Sciatic nerve (tissue), 2 donors: ENCODE data around the gene MAP2. TPM values are rescaled to one million over a fixed set of nuclear protein-coding genes. Genes with fewer than 3 reads are reported as not detected.

Experiments
- ATAC-seq: fragments of 200-7000 bp; cut with Tn5 transposase; one replicate; pipeline ENCODE4 v1.9.1; 2020; ENCODE audit warnings: mild to moderate bottlenecking, moderate library complexity
- DNase-seq: peaks from one replicate; pipeline ENCODE4 v3.0.0-alpha.2; 2020; ENCODE audit warnings: low spot score
- intact Hi-C: fragments of 100-400 bp; cut with DNase I; formaldehyde crosslinking; loops from one replicate; pipeline ENCODE4 v1.14.2; 2022
- total RNA-seq: library from RNA; stranded (reverse); fragmentation: NEBNext Ultra II Directional; extraction: Animal tissue kit (Norgen Biotek cat#: 25700); gene quantifications from one replicate; pipeline ENCODE4 v1.2.1, GENCODE V29; 2021
- donor health status: DM: no; HTN: no; CAD: no.
- donor health status: DM: no; HTN: no; CAD: no.

The MAP2 gene
- total RNA-seq, 1 donor from 2014 or later: 41.9 TPM

DNA sequence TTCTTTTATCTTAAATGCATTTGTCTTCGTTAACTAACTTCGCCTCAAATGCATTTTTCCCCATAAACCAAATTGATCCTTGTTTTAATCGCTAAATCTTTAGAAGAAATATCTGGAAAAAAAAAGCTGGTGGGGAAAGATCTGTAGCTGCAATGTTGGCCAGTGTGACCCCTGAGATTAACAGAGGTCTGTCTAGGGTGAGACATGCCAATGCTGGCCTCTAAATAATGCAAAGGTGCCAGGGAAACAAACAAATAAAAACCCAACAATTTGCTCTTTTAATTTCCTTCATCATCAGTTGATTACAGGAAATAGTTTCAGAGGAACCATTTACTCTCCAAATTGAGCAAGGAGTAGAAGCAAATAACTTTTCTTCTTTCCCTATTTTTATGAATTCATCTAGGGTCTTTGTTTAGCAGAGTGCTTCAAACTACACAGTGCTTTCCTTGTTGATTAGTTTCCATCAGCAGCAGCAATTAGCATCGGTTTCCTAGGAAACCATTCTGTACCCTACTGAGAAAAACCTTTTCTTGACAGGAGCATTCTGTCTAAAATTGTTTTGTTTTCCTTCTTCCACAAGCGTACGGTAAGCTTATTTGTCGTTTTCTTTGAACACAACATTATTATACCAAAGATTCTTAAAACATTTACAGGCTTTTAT lies 247.3 kb downstream of the MAP2 start:
- intact Hi-C loops: no loop called here
- ATAC-seq: no peak
- no peak for DNase-seq

GRCh38 chr2:209673811-209674210 lies 250.0 kb downstream of the MAP2 start:
- DNase-seq (no peak), ATAC-seq (no peak)
- intact Hi-C loops: no loop called here

DNA sequence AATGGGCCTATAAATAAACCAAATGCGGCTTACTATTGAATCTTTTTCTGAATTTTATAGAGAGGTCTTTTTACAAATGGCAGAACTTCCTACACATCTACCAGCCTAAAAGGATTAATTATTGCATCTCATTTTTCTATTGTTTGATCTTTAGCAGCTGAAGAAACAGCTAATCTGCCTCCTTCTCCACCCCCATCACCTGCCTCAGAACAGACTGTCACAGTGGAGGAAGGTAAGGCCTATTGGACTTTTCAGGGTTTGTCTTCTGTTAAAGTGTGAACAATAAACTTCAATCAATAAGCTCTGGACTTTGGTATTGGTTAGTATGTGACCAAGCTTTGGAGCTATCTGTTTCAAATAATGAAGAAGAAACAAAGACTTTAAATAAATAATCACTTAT lies 256.7 kb downstream of the MAP2 start:
- no peak for ATAC-seq
- intact Hi-C loops: no loop called here

DNA sequence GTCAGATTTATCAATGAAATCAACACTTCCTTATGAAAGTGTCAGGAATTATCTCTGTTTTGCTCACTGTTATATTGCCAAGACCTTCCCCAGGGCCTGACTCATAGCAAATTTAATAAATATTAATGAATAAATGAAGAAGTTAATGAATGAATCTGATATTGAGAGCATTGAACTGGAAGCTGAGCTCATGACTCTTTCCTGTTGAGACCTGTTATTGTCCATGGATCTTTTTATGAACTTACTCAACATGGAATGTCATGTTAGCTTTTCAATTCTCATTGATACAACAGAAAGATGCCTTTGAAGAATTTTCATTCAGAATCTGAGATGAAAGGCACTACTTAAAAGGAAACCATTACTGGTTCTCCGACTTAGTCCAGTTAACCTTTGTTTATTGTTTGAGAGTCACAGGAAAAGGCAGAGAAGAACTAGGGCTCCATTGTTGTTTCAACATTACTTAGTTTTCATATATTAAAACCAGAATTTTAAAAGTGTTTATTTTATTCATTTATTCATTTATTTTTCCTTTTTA lies 257.4 kb downstream of the MAP2 start:
- intact Hi-C loops: no loop called here
- DNase-seq (no peak), ATAC-seq (no peak)

More for the DNA sequence above, 256.7 kb downstream of the MAP2 start:
- DNase-seq: no peak

DNA sequence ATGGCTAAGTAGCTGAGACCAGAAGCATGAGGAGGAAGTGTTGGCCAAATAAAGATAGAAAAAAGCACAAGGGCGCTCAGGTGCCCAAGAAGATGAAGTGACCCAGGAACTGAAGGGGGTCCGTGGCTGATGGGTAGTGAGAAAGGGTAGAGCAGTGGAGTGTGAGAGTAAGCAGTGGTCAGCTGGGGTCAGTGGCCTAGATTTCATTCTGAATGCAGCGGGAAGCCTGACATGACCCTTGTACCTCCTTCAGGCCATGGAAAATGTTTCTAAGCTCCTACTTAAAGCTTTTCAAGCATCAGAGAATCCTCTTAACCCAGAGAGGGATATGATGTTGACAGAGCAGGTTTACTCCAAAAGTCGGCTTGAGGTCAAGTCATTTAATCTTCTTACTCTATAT lies 258.8 kb downstream of the MAP2 start:
- intact Hi-C loops: no loop called here
- DNase-seq: no peak
- no peak for ATAC-seq

- intact Hi-C loops: no loop called here
- DNase-seq (no peak), ATAC-seq (no peak)
Measured at GRCh38 chr2:209685340-209685739, 261.5 kb downstream of the MAP2 start.

GRCh38 chr2:209685963-209686362 lies 262.1 kb downstream of the MAP2 start:
- DNase-seq: no peak
- ATAC-seq: no peak
- intact Hi-C loops: no loop called here

GRCh38 chr2:209686448-209686847 lies 262.6 kb downstream of the MAP2 start:
- no peak for DNase-seq
- ATAC-seq: no peak

GRCh38 chr2:209687323-209687969 lies 263.6 kb downstream of the MAP2 start:
- DNase-seq: no peak
- intact Hi-C loops: no loop called here
- no peak for ATAC-seq

More at GRCh38 chr2:209686448-209686847, 262.6 kb downstream of the MAP2 start:
- intact Hi-C loops: no loop called here

DNA sequence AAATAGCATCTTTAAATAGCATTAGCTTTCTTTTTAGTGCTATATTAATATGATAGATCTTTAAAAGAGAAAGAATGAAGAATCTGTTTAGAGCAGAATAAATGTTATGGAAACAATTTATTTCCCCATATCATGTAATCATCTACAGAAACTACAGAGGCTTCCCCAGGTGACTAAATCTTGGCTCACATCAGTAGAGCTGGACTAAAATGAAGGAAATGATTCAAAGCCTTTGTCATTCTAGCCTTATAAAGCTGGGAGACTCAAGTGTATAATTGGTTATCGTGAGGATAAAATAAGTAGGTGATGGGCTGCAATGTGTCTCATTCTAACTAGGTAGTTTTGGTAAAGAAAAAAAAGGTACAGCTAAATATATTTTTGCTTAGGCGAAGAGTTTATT lies 264.5 kb downstream of the MAP2 start:
- DNase-seq (no peak), ATAC-seq (no peak)
- intact Hi-C loops: no loop called here

DNA sequence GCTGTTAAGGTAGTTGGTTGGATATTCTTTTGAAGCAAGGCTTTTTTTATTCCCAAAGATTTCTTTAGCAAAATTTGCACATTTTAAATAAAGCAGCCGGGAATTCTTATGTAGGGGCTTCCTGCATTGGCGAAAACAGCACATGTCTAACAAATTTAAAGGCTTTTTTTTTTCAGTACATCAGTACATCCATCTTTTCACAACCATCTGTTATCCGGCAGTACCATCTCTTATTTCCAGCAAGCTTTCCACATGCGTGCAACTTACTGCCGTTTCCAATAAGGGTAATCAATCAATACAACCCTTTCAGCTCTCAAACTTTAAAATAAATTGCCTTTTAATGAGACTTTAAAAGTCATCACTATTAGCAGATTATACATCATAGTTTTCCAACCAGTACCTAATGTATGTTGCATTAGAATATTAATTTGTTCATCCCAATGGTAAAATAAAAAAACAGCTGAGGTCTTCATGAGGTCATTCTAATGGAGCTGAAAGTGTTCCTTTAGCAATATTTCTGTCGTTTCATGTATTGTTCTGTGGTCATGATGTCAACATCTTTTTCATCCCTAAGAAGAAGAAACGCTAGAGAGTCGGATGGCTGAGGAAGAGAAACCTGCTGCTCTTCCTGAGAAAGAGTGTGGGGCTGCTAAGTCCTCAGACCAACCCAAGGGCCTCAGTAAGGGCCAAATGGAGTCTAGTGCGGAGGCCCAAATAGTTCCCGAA lies 266.3 kb downstream of the MAP2 start:
- intact Hi-C loops: no loop called here
- DNase-seq: no peak
- ATAC-seq: no peak

- ATAC-seq (no peak), DNase-seq (no peak)
- intact Hi-C loops: no loop called here
Measured at GRCh38 chr2:209694748-209695147, 270.9 kb downstream of the MAP2 start.

DNA sequence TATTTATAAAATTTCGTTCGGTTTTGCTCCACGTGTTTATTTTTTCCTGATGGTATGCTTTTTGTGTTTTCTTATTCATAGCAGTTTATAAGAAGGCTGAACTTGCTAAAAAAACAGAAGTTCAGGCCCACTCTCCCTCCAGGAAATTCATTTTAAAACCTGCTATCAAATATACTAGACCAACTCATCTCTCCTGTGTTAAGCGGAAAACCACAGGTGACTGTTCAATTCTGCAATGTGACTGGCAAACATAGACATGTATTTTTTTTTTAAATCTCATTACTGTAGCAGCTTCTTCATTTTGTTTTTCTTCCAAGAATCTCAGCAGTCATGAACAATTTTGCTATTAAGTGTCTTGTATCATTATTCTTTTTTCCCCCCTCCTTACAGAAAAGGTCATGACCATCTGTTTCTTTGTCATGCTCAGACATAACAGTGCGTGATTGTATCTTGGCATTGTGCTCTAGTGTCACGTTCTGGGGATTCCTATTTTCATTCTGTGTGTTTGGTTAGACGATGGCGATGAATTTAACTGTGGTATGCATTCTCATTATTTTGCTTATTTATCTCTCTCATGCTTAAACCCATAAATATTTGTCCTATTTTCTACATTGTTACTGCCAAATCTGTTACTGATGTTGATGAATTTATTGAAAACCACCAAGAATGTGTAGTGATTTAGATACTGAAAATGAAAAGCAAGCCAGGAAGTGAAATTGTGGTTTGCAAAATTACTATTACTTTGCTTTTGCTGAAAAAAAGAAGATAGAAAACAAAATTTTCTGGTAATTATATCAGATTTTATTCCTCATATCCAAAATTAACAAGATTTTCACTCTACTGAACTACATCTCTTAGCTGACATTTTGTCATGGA lies 273.2 kb downstream of the MAP2 start:
- no peak for ATAC-seq
- intact Hi-C loops: no loop called here

DNA sequence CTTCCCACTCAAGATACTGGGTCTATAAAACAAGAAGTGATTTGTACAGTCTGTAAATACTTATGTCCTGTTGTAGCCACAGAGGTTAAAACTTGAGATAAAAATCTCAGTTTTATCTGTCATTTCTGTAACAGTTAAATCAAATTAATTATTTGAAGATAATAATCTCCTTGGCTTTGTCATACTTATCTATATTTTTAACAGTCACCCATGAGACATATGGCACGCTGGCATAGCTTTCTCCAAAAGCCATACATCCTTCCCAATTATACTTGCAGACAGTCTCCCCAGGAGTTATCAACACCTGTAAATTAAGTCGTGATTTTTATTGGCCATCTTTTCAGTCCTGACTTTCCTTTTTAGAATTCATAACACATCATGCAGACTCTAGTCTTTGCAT lies 278.9 kb downstream of the MAP2 start:
- intact Hi-C loops: no loop called here
- no peak for ATAC-seq
- no peak for DNase-seq

More for the DNA sequence above, 273.2 kb downstream of the MAP2 start:
- DNase-seq: no peak

DNA sequence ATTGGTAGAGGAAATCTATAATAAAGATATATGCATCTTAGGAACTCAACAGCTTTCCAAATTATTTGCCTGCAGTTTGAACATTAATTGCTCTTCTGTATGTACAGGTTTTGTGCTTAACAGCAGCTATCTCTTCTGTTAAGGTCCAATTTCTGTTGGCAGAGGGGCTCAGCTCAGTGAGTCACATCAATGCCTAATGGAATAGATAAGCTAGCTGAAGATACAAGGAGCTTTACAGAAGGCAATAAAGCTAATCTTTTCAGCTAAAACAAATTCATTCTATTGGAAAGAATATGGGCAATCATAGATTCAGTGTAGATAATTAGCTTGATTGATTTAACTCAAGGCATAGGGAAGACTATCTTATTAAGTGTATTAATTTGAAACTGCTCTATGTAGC lies 289.4 kb downstream of the MAP2 start:
- intact Hi-C loops: no loop called here

DNA sequence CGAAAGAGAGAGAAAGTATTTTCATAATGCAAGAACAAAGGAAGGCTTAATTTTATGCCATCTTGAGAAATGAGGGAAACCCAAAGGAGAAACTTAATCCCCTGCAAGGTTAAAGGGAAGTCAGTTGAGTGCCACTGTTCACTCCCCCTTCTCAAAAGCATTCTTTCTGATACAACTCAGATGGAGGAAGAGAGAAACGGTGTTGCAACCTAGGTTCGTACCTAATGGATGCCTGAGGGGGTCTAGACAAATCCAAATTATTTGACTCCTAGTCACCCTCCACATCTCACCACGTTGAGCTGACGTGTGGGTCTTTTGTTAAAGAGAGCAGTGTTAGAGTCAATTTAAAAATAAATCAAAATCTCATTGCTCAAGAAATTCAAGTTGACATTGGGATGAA lies 295.2 kb downstream of the MAP2 start:
- DNase-seq (no peak), ATAC-seq (no peak)
- intact Hi-C loops: no loop called here

More for the DNA sequence above, 289.4 kb downstream of the MAP2 start:
- no peak for ATAC-seq
- no peak for DNase-seq

GRCh38 chr2:209721497-209721896 lies 297.6 kb downstream of the MAP2 start:
- DNase-seq (no peak), ATAC-seq (no peak)
- intact Hi-C loops: no loop called here

- no peak for DNase-seq
- intact Hi-C loops: no loop called here
- ATAC-seq: no peak
Measured at GRCh38 chr2:209726311-209726710, 302.5 kb downstream of the MAP2 start.

DNA sequence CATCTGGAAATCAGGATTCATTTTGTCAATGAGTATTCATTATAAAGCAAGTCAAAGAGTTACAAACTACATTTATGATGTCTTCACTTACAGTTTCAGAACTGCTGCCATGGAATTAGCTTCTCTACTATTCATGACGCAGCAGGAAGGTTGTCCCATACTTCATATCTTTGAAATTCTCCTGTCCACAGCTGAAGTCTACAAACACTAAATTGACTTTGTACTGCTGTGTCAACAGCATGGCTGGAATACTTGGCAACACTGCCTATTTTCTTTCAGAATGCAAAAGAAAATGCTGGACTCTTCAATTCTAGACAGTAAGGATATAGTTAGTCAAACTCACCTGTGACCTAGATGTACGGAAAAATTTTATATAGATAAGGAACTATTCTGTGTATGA lies 303.2 kb downstream of the MAP2 start:
- intact Hi-C loops: no loop called here
- ATAC-seq: no peak
- no peak for DNase-seq
